ENCODE results near the gene RPL23. TPM values are rescaled to one million over a fixed set of nuclear protein-coding genes. Genes with fewer than 3 reads are reported as not detected.
A peak's percentile ranks its signal among the peaks of the same experiment; 100 is the strongest.

RPL23 gene
- total and polyA plus RNA-seq, 9 of the 15 experiments (the other 6 are each of a cell fraction or from before 2014, with no cell fraction given): 1,745 to 3,667 (median 3,096) TPM

DNA sequence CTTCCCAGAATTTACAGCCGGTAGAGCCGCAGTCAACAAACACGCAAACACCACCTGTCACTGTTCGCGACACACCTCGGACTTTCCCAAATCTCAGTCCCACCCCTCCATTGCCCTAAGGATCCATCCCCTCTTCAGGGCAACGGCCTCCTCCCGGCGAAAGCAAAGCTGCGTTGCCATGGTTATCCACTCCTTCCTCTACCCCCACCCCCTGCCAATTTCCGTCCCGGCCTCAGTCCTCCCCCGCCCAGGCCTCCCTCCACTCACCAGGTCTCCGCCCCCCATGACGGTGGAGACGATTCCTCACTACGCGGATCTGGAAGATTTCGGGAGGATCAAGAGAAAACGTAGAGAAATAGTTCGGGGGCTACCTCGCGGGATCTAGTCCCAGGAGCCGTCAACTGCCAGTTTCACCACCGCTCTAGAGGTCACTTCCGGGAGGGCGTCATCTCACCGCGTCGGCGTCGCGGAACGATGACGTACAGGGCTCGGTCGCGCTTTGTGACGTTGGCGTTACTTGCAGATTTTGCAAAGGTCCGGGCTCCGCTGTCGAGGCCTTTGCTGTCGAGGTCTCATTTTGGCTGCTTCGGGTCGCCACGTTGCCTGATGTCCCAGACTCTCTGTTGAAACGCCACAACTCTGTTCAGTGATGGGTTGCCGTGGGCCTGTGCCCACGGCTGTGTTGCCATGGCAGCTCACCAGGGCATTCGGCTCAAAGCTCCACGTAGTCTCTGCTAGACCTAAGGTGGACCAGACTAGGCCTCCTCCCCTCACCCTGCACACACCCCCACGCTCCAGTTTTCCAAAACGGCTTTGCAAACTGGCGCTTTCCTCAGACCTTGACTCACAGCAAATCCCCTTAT, 28.4 kb downstream of the RPL23 start, which contains the start of gene CWC25 (continued):
- no peak for TF ChIP-seq ZNF274 (IDR thresholded peaks at IDR 0.05; ENCODE audit: borderline replicate concordance, low read depth, low read length)
- TF ChIP-seq, protein P1, sequence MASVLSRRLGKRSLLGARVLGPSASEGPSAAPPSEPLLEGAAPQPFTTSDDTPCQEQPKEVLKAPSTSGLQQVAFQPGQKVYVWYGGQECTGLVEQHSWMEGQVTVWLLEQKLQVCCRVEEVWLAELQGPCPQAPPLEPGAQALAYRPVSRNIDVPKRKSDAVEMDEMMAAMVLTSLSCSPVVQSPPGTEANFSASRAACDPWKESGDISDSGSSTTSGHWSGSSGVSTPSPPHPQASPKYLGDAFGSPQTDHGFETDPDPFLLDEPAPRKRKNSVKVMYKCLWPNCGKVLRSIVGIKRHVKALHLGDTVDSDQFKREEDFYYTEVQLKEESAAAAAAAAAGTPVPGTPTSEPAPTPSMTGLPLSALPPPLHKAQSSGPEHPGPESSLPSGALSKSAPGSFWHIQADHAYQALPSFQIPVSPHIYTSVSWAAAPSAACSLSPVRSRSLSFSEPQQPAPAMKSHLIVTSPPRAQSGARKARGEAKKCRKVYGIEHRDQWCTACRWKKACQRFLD (CRISPR knock-in tag; IDR thresholded peaks at IDR 0.05): peak; percentile 83; the same call in 1 of the 2 replicates
- no peak for TF ChIP-seq ZNF507 (tag; conservative IDR thresholded peaks at IDR 0.05)
- no peak for TF ChIP-seq NFIX (CRISPR knock-in tag; IDR thresholded peaks at IDR 0.05; ENCODE audit: low read depth)
- TF ChIP-seq IRF2 (CRISPR knock-in tag; IDR thresholded peaks at IDR 0.05): no peak
- TF ChIP-seq KHSRP (IDR thresholded peaks at IDR 0.05): peak; percentile 100
- no peak; the same call in 1 of the 2 replicates for TF ChIP-seq CEBPG (CRISPR knock-in tag; IDR thresholded peaks at IDR 0.05)
- TF ChIP-seq CEBPG (tag; conservative IDR thresholded peaks at IDR 0.05 in 1 of 2, IDR thresholded peaks at IDR 0.05 in 1 of 2): no peak
- no peak for TF ChIP-seq HMG20B (CRISPR knock-in tag; IDR thresholded peaks at IDR 0.05)
- TF ChIP-seq ESRRA (IDR thresholded peaks at IDR 0.05; ENCODE audit: borderline replicate concordance, low read depth): peak; percentile 88
- peak; percentile 97 for TF ChIP-seq BRD4 (IDR thresholded peaks at IDR 0.05)
- TF ChIP-seq, protein P2, sequence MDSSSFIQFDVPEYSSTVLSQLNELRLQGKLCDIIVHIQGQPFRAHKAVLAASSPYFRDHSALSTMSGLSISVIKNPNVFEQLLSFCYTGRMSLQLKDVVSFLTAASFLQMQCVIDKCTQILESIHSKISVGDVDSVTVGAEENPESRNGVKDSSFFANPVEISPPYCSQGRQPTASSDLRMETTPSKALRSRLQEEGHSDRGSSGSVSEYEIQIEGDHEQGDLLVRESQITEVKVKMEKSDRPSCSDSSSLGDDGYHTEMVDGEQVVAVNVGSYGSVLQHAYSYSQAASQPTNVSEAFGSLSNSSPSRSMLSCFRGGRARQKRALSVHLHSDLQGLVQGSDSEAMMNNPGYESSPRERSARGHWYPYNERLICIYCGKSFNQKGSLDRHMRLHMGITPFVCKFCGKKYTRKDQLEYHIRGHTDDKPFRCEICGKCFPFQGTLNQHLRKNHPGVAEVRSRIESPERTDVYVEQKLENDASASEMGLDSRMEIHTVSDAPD (CRISPR knock-in tag; IDR thresholded peaks at IDR 0.05): no peak
- peak; percentile 87 for TF ChIP-seq HDAC8 (tag; IDR thresholded peaks at IDR 0.05)
- TF ChIP-seq KDM1A (IDR thresholded peaks at IDR 0.05): no peak
- TF ChIP-seq, protein P3, sequence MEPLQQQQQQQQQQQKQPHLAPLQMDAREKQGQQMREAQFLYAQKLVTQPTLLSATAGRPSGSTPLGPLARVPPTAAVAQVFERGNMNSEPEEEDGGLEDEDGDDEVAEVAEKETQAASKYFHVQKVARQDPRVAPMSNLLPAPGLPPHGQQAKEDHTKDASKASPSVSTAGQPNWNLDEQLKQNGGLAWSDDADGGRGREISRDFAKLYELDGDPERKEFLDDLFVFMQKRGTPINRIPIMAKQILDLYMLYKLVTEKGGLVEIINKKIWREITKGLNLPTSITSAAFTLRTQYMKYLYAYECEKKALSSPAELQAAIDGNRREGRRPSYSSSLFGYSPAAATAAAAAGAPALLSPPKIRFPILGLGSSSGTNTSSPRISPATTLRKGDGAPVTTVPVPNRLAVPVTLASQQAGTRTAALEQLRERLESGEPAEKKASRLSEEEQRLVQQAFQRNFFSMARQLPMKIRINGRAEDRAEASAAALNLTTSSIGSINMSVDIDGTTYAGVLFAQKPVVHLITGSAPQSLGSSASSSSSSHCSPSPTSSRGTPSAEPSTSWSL (CRISPR knock-in tag; IDR thresholded peaks at IDR 0.05; ENCODE audit: borderline replicate concordance): no peak
- no peak for TF ChIP-seq ADNP (tag; IDR thresholded peaks at IDR 0.05)
- no peak for TF ChIP-seq THRAP3 (IDR thresholded peaks at IDR 0.05; ENCODE audit: borderline replicate concordance)
- TF ChIP-seq BMI1 (IDR thresholded peaks at IDR 0.05; ENCODE audit: low read length): no peak
- no peak for TF ChIP-seq KLF10 (CRISPR knock-in tag; IDR thresholded peaks at IDR 0.05)
- TF ChIP-seq KLF6 (CRISPR knock-in tag; IDR thresholded peaks at IDR 0.05; ENCODE audit: borderline replicate concordance): no peak
- TF ChIP-seq XRCC3 (IDR thresholded peaks at IDR 0.05): no peak
- peak; percentile 99 for TF ChIP-seq ELF1 (tag; IDR thresholded peaks at IDR 0.05)
- TF ChIP-seq BHLHE40 (IDR thresholded peaks at IDR 0.05; ENCODE audit: low read length): 0 out of 2 replicates have a peak, but pooled peaks have one; percentile 49
- no peak for TF ChIP-seq ZFP30 (CRISPR knock-in tag; IDR thresholded peaks at IDR 0.05; ENCODE audit: borderline replicate concordance)
- TF ChIP-seq NONO (IDR thresholded peaks at IDR 0.05; ENCODE audit: low read depth in 2 of 2, low read length in 1 of 2): peak in 1 of 2 experiments; percentile 59; a peak in 2 of 4 replicates
